Immature natural killer cell (primary cell): Measurements from ENCODE around the gene GALNT17. TPM values are rescaled to one million over a fixed set of nuclear protein-coding genes. Genes with fewer than 3 reads are reported as not detected.
"Not testable (repeated sequence)": the region's sequence is repeated elsewhere in the genome, so short reads cannot be mapped to it uniquely, and the experiment has no call there.

Experiments
- DNase-seq, 3 donors: peaks; one replicate each; pipeline ENCODE4 v3.0.0; 2022; ENCODE audit warnings: mixed read lengths in 1 of 3
- H3K27ac Mint-ChIP-seq, 6 donors: one replicate each; pipeline ENCODE4 v1.8.0; 2020; ENCODE audit warnings: mixed read lengths in 6 of 6, mild to moderate bottlenecking in 5 of 6, inconsistent platforms in 4 of 6, moderate library complexity in 3 of 6
- H3K27me3 Mint-ChIP-seq, 3 donors: one replicate each; pipeline ENCODE4 v1.8.0; 2020 to 2021; ENCODE audit warnings: low read depth in 3 of 3, mild to moderate bottlenecking in 3 of 3, mixed read lengths in 3 of 3, moderate library complexity in 3 of 3, inconsistent platforms in 1 of 3
- H3K36me3 Mint-ChIP-seq, 3 donors: one replicate each; pipeline ENCODE4 v1.8.0; 2020; ENCODE audit warnings: mixed read lengths in 3 of 3, inconsistent platforms in 2 of 3, mild to moderate bottlenecking in 2 of 3
- H3K4me1 Mint-ChIP-seq, 2 donors: one replicate each; pipeline ENCODE4 v1.8.0; 2020; ENCODE audit warnings: inconsistent platforms in 2 of 2, mild to moderate bottlenecking in 2 of 2, mixed read lengths in 2 of 2, moderate library complexity in 1 of 2
- H3K4me3 Mint-ChIP-seq, 5 donors: one replicate each; pipeline ENCODE4 v1.8.0; 2020; ENCODE audit warnings: mild to moderate bottlenecking in 5 of 5, mixed read lengths in 5 of 5, inconsistent platforms in 3 of 5, moderate library complexity in 3 of 5
- H3K9me3 Mint-ChIP-seq, 6 donors: one replicate each; pipeline ENCODE4 v1.8.0; 2020; ENCODE audit warnings: mild to moderate bottlenecking in 6 of 6, mixed read lengths in 6 of 6, inconsistent platforms in 4 of 6, moderate library complexity in 3 of 6
- polyA plus RNA-seq, 3 donors: library from polyadenylated mRNA; unstranded; fragments of 300-500 nt; fragmentation: Illumina TruSeq; gene quantifications; one replicate each; pipeline ENCODE4 v1.2.3, GENCODE V29; 2021

Gene GALNT17
- polyA plus RNA-seq, 3 donors from 2014 or later, result not detected

GRCh38 chr7:71186535-71187057, 54.7 kb downstream of the GALNT17 start:
- H3K4me3 Mint-ChIP-seq, result no peak overlapping the region
- no peak overlapping the region for H3K27ac Mint-ChIP-seq
- H3K4me1 Mint-ChIP-seq, result no peaks in the 10 kb centered on the region
- peaks cover 9 to 45% (median 15%) of the 10 kb centered on the region in 6 donors for H3K9me3 Mint-ChIP-seq
- no peak for DNase-seq
- H3K27me3 Mint-ChIP-seq, result peaks cover 0 to 2% (median 0%) of the 10 kb centered on the region in 3 donors
- H3K36me3 Mint-ChIP-seq, result peaks cover 0 to 7% (median 0%) of the 10 kb centered on the region in 3 donors

- Mint-ChIP-seq H3K36me3 (peaks cover 0 to 7% (median 0%) of the 10 kb centered on the region in 3 donors), H3K27me3 (peaks cover 0 to 4% (median 0%) of the 10 kb centered on the region in 3 donors), H3K9me3 (peaks cover 7 to 31% (median 14%) of the 10 kb centered on the region in 6 donors), H3K4me3 (no peak overlapping the region), H3K4me1 (no peaks in the 10 kb centered on the region), H3K27ac (no peak overlapping the region)
- DNase-seq, result no peak
Measured at GRCh38 chr7:71191771-71192170, 59.8 kb downstream of the GALNT17 start.

- Mint-ChIP-seq H3K9me3 (peaks cover 8 to 36% (median 16%) of the 10 kb centered on the region in 6 donors), H3K4me1 (no peaks in the 10 kb centered on the region), H3K36me3 (peaks cover 0 to 5% (median 4%) of the 10 kb centered on the region in 3 donors), H3K27ac (no peak overlapping the region), H3K27me3 (peaks cover 0 to 4% (median 0%) of the 10 kb centered on the region in 3 donors), H3K4me3 (no peak overlapping the region)
- DNase-seq, result no peak
Measured at GRCh38 chr7:71193099-71193810, 61.3 kb downstream of the GALNT17 start.

- Mint-ChIP-seq H3K27me3 (no peaks in the 10 kb centered on the region), H3K9me3 (peaks cover 3 to 25% (median 10%) of the 10 kb centered on the region in 6 donors), H3K4me1 (no peaks in the 10 kb centered on the region), H3K36me3 (peaks cover 0 to 4% (median 3%) of the 10 kb centered on the region in 3 donors), H3K27ac (no peak overlapping the region), H3K4me3 (no peak overlapping the region)
- no peak for DNase-seq
Measured at GRCh38 chr7:71198391-71198790, 66.4 kb downstream of the GALNT17 start.

- H3K4me3 Mint-ChIP-seq, result no peak overlapping the region
- H3K4me1 Mint-ChIP-seq, result no peaks in the 10 kb centered on the region
Measured at GRCh38 chr7:71198887-71199286, 66.9 kb downstream of the GALNT17 start.

GRCh38 chr7:71206184-71206583, 74.2 kb downstream of the GALNT17 start:
- H3K27me3 Mint-ChIP-seq, result peaks cover 0 to 1% (median 0%) of the 10 kb centered on the region in 3 donors
- no peak overlapping the region for H3K27ac Mint-ChIP-seq
- no peaks in the 10 kb centered on the region for H3K4me1 Mint-ChIP-seq
- H3K9me3 Mint-ChIP-seq, result peaks cover 5 to 38% (median 10%) of the 10 kb centered on the region in 6 donors
- H3K36me3 Mint-ChIP-seq, result no peaks in the 10 kb centered on the region
- H3K4me3 Mint-ChIP-seq, result no peak overlapping the region
- no peak for DNase-seq

More at GRCh38 chr7:71198887-71199286, 66.9 kb downstream of the GALNT17 start:
- no peaks in the 10 kb centered on the region for H3K27me3 Mint-ChIP-seq
- H3K9me3 Mint-ChIP-seq, result peaks cover 3 to 25% (median 10%) of the 10 kb centered on the region in 6 donors
- peaks cover 0 to 4% (median 3%) of the 10 kb centered on the region in 3 donors for H3K36me3 Mint-ChIP-seq
- no peak overlapping the region for H3K27ac Mint-ChIP-seq
- DNase-seq, result no peak

GRCh38 chr7:71208881-71209280, 76.9 kb downstream of the GALNT17 start:
- Mint-ChIP-seq H3K36me3 (no peaks in the 10 kb centered on the region), H3K4me3 (no peak overlapping the region), H3K27ac (no peak overlapping the region), H3K27me3 (peaks cover 0 to 1% (median 0%) of the 10 kb centered on the region in 3 donors), H3K9me3 (peaks cover 6 to 35% (median 10%) of the 10 kb centered on the region in 6 donors), H3K4me1 (no peaks in the 10 kb centered on the region)
- DNase-seq, result no peak

GRCh38 chr7:71209484-71209883, 77.5 kb downstream of the GALNT17 start:
- H3K4me1 Mint-ChIP-seq, DNase-seq, H3K4me3 Mint-ChIP-seq, H3K36me3 Mint-ChIP-seq, H3K27me3 Mint-ChIP-seq, H3K27ac Mint-ChIP-seq: not testable (repeated sequence)
- H3K9me3 Mint-ChIP-seq, result peaks cover 6 to 30% (median 9%) of the 10 kb centered on the region in 6 donors

GRCh38 chr7:71210220-71210619, 78.3 kb downstream of the GALNT17 start:
- Mint-ChIP-seq H3K4me3 (no peak overlapping the region), H3K9me3 (peaks cover 6 to 30% (median 9%) of the 10 kb centered on the region in 6 donors), H3K36me3 (no peaks in the 10 kb centered on the region), H3K27me3 (peaks cover 0 to 1% (median 0%) of the 10 kb centered on the region in 3 donors), H3K4me1 (no peaks in the 10 kb centered on the region), H3K27ac (no peak overlapping the region)
- no peak for DNase-seq

GRCh38 chr7:71212433-71212832, 80.5 kb downstream of the GALNT17 start:
- peaks cover 1 to 23% (median 6%) of the 10 kb centered on the region in 6 donors for H3K9me3 Mint-ChIP-seq
- not testable (repeated sequence) for H3K4me3 Mint-ChIP-seq, H3K27me3 Mint-ChIP-seq, H3K27ac Mint-ChIP-seq, DNase-seq, H3K4me1 Mint-ChIP-seq, H3K36me3 Mint-ChIP-seq

- no peaks in the 10 kb centered on the region for H3K4me1 Mint-ChIP-seq
- peaks cover 0 to under 1% (median 0%) of the 10 kb centered on the region in 3 donors for H3K36me3 Mint-ChIP-seq
- H3K9me3 Mint-ChIP-seq, result peaks cover 0 to 35% (median 16%) of the 10 kb centered on the region in 6 donors
- no peak overlapping the region for H3K27ac Mint-ChIP-seq
- DNase-seq, result no peak
- no peak overlapping the region for H3K4me3 Mint-ChIP-seq
- H3K27me3 Mint-ChIP-seq, result no peaks in the 10 kb centered on the region
Measured at GRCh38 chr7:71216211-71216610, 84.3 kb downstream of the GALNT17 start.

GRCh38 chr7:71220210-71220695, 88.3 kb downstream of the GALNT17 start:
- H3K4me1 Mint-ChIP-seq, result no peaks in the 10 kb centered on the region
- H3K27me3 Mint-ChIP-seq, result no peaks in the 10 kb centered on the region

GRCh38 chr7:71221049-71221448, 89.1 kb downstream of the GALNT17 start:
- no peak for DNase-seq
- Mint-ChIP-seq H3K4me3 (no peak overlapping the region), H3K4me1 (no peaks in the 10 kb centered on the region), H3K9me3 (peaks cover 14 to 51% (median 23%) of the 10 kb centered on the region in 6 donors), H3K36me3 (peaks cover 0 to 4% (median 0%) of the 10 kb centered on the region in 3 donors), H3K27me3 (no peaks in the 10 kb centered on the region), H3K27ac (no peak overlapping the region)

More at GRCh38 chr7:71220210-71220695, 88.3 kb downstream of the GALNT17 start:
- no peak for DNase-seq
- peaks cover 14 to 51% (median 23%) of the 10 kb centered on the region in 6 donors for H3K9me3 Mint-ChIP-seq
- no peak overlapping the region for H3K4me3 Mint-ChIP-seq
- H3K27ac Mint-ChIP-seq, result no peak overlapping the region
- H3K36me3 Mint-ChIP-seq, result peaks cover 0 to 4% (median 0%) of the 10 kb centered on the region in 3 donors

- H3K27me3 Mint-ChIP-seq, result no peaks in the 10 kb centered on the region
- peak overlapping the region in 1 of 6 donors; percentile 12 for H3K27ac Mint-ChIP-seq
- H3K4me1 Mint-ChIP-seq, result no peaks in the 10 kb centered on the region
- DNase-seq, result no peak
- H3K4me3 Mint-ChIP-seq, result no peak overlapping the region
- H3K36me3 Mint-ChIP-seq, result peaks cover 0 to 4% (median 0%) of the 10 kb centered on the region in 3 donors
- H3K9me3 Mint-ChIP-seq, result peaks cover 14 to 51% (median 21%) of the 10 kb centered on the region in 6 donors
Measured at GRCh38 chr7:71221549-71221948, 89.6 kb downstream of the GALNT17 start.
